Upper lobe of right lung (tissue), 1 donor: ENCODE data around the gene CDC20B. TPM values are rescaled to one million over a fixed set of nuclear protein-coding genes. Genes with fewer than 3 reads are reported as not detected.
A peak's percentile ranks its signal among the peaks of the same experiment; 100 is the strongest.
"Not testable (repeated sequence)": the region's sequence is repeated elsewhere in the genome, so short reads cannot be mapped to it uniquely, and the experiment has no call there.

Experiments
- ATAC-seq: fragments of 200-7000 bp; cut with Tn5 transposase; one replicate; pipeline ENCODE4 v1.9.1; 2020; ENCODE audit warnings: mild to moderate bottlenecking, moderate library complexity
- DNase-seq: peaks from one replicate; pipeline ENCODE4 v3.0.0-alpha.2; 2020
- H3K27ac ChIP-seq: fragments of 200-600 bp; one replicate; pipeline ENCODE4 v1.8.0; 2022
- H3K27me3 ChIP-seq: fragments of 200-600 bp; one replicate; pipeline ENCODE4 v1.8.0; 2022; ENCODE audit warnings: mild to moderate bottlenecking
- H3K36me3 ChIP-seq: fragments of 200-600 bp; one replicate; pipeline ENCODE4 v1.8.0; 2022
- H3K4me1 ChIP-seq: fragments of 200-600 bp; one replicate; pipeline ENCODE4 v1.8.0; 2022
- H3K4me3 ChIP-seq: fragments of 200-600 bp; one replicate; pipeline ENCODE4 v1.8.0; 2022; ENCODE audit warnings: mild to moderate bottlenecking
- H3K9me3 ChIP-seq: fragments of 200-600 bp; one replicate; pipeline ENCODE4 v1.8.0; 2022
- intact Hi-C: fragments of 100-400 bp; cut with DNase I; formaldehyde crosslinking; loops from one replicate; pipeline ENCODE4 v1.11.0; 2022
- total RNA-seq: library from RNA; stranded (reverse); fragmentation: NEBNext Ultra II Directional; extraction: Animal tissue kit (Norgen Biotek cat#: 25700); gene quantifications from one replicate; pipeline ENCODE4 v1.2.1, GENCODE V29; 2021
- TF ChIP-seq, protein P1 (sequence below): fragments of 200-600 bp; IDR thresholded peaks from one replicate; pipeline ENCODE4 v1.8.0; 2022; ENCODE audit warnings: antibody characterized with exemption
- donor health status: DM: no; HTN: yes; CAD: no; lungs with severe emphysema.

The CDC20B gene
- total RNA-seq, 1 donor from 2014 or later = not detected

DNA sequence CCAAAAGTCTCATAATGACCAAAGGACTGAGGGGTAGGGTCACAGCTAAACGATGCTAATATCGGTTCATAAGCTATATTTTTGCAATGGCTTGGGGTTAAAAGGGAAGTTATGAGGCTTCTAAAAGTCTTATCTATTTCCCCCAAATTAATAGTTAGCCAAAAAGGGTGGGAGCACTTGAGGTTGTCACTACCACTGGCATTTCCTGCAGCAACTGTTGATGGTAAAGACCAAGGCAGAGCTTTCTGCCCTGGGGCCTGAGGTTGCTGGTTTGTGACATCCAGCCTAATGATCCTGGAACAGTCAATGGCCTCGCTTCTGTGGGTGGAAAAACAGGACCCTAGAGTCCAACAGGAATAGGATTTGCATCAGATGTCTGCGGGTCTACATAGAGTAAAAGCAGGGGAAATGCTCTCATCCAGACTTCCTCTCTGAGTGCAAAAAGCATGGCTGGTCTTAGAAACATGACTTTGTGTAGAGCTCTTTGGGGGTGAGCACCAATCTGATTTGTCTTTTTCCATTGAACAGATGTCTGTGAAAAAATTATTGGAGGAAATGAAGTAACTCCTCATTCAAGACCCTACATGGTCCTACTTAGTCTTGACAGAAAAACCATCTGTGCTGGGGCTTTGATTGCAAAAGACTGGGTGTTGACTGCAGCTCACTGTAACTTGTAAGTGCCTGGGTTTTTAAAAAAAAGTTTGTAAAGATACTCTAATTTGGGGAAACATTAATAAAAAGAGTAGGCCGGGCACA, 67.9 kb downstream of the CDC20B start:
- intact Hi-C loops = no loop called here
- H3K27ac ChIP-seq = no peak overlapping the region
- no peak overlapping the region for H3K4me3 ChIP-seq
- DNase-seq (no peak), ATAC-seq (no peak)
- no peaks in the 10 kb centered on the region for H3K9me3 ChIP-seq
- H3K36me3 ChIP-seq = no peaks in the 10 kb centered on the region
- TF ChIP-seq, protein P1, sequence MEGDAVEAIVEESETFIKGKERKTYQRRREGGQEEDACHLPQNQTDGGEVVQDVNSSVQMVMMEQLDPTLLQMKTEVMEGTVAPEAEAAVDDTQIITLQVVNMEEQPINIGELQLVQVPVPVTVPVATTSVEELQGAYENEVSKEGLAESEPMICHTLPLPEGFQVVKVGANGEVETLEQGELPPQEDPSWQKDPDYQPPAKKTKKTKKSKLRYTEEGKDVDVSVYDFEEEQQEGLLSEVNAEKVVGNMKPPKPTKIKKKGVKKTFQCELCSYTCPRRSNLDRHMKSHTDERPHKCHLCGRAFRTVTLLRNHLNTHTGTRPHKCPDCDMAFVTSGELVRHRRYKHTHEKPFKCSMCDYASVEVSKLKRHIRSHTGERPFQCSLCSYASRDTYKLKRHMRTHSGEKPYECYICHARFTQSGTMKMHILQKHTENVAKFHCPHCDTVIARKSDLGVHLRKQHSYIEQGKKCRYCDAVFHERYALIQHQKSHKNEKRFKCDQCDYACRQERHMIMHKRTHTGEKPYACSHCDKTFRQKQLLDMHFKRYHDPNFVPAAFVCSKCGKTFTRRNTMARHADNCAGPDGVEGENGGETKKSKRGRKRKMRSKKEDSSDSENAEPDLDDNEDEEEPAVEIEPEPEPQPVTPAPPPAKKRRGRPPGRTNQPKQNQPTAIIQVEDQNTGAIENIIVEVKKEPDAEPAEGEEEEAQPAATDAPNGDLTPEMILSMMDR = no peak
- H3K4me1 ChIP-seq = no peaks in the 10 kb centered on the region
- H3K27me3 ChIP-seq = no peaks in the 10 kb centered on the region

DNA sequence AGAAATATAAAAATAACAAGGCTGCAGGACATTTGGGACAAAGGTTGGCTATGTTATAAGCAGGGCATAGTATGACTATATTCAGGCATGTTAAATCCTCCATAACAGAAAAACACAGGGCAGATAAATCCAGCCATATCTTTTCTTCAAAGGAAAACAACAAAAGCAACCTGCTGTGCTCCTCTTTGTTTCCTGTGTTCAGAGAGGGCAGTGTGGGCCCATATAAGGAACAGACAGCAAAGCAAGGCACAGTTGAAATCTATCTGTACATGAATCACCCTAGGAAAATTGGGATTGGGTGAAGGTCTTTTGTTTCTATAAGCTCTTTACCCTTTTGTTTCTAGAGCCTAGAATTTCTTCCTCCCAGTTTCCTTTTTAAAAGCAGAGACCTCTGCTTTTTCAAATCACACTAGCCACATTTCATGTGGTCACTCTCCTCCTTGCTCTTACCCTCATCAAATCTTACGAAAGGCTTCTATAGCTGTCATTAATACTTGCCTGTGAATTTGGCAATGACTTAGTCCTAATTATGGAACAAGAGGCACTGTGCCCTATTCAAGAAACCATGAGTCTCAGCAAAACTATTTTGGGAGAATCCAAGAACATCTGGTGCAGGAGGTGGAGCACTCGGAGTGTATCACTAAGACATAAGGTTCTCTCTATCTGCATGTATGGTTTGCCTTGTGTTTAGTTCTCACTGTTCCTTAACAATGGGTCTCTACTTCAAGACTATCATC, 68.8 kb downstream of the CDC20B start:
- no peaks in the 10 kb centered on the region for H3K4me1 ChIP-seq
- H3K9me3 ChIP-seq = no peaks in the 10 kb centered on the region
- no peak overlapping the region for H3K27ac ChIP-seq
- H3K4me3 ChIP-seq = peak overlapping the region; percentile 19
- TF ChIP-seq, protein P1 = no peak
- intact Hi-C loops = no loop called here
- H3K27me3 ChIP-seq = no peaks in the 10 kb centered on the region
- no peaks in the 10 kb centered on the region for H3K36me3 ChIP-seq
- DNase-seq (no peak), ATAC-seq (no peak)

DNA sequence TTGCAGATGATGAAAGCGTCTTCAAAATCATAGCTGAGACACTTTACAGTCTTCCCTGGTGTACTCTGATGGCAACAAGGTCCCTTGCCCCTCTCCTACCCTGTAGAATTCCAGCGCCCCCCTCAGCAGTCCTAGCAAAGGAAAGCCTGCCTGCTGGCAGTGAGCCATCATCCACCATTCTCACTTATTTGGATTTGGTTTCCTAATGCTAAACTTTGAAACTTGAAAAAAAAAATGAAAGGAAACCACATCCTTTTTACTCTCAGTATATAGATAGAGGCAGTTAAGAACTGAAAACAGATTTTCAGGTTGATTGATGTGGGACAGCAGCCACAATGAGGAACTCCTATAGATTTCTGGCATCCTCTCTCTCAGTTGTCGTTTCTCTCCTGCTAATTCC, 70.6 kb downstream of the CDC20B start, which contains the start of gene GZMA:
Gene GZMA, plus strand, starts transcription at position 299 of the 400 bp plus-strand sequence. Its CDS starts 37 bp downstream, at position 336.
- no peak for DNase-seq
- TF ChIP-seq, protein P1 = no peak
- Histone ChIP-seq H3K27ac (no peak within 1 kb of the TSS), H3K9me3 (no peaks in the 10 kb centered on the region), H3K27me3 (no peaks in the 10 kb centered on the region), H3K36me3 (no peaks in the 10 kb centered on the region), H3K4me1 (no peaks in the 10 kb centered on the region), H3K4me3 (peak within 1 kb of the TSS; percentile 19)
- ATAC-seq = no peak
- intact Hi-C loops = no loop called here

DNA sequence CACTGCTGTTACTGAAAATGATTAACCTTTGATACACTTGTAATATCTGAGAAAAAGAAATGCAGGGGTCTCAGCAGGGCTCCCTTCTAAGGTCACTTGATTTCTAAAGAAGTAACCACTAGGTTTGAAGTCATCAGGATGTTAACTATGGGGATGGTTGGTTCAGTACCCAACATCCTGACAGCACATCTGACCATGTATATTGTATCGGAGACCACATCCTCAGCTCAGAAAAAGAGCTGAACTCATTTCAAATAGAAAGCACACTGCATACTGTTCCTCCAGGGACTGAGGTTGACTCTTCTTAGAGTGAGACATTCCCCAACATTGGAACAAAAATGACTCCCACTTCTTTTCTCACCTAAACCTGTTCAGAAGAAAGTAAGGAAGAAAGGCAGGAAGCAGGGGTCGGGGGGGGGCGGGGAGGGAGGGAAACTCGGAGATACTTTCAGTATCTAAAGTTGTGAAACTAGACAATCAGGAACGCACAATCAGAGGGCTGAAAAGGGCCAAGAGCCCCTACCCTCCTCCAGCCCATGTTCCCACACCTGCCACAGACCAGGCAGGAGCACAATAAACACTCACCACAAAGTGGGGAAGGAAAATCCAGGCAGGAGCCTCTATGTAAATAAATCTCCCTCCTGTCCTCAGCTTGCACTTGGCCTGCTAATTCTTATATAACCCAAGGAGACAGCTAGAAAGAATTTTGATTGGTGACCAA, 71.3 kb downstream of the CDC20B start:
- no peaks in the 10 kb centered on the region for H3K9me3 ChIP-seq
- no peak for ATAC-seq
- intact Hi-C loops = no loop called here

DNA sequence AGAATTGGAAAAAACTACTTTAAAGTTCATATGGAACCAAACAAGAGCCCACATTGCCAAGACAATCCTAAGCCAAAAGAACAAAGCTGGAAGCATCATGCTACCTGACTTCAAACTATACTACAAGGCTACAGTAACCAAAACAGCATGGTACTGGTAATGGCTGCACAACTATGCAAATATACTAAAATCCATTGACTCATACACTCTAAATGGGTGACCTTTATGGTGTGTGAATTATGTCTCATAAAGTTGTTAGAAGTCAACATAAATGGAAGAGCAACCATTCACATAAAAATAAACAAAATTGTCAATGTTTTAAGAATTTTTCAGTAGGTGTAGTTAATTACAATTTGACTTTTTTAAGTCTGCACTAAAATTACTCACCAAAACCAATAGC, 71.8 kb downstream of the CDC20B start:
- H3K4me1 ChIP-seq, H3K9me3 ChIP-seq, intact Hi-C loops, ATAC-seq, H3K4me3 ChIP-seq, H3K36me3 ChIP-seq, H3K27me3 ChIP-seq, DNase-seq, H3K27ac ChIP-seq: not testable (repeated sequence)

More for the DNA sequence above, 71.3 kb downstream of the CDC20B start:
- Histone ChIP-seq H3K27me3 (no peaks in the 10 kb centered on the region), H3K27ac (no peak overlapping the region), H3K36me3 (no peaks in the 10 kb centered on the region), H3K4me3 (no peak overlapping the region), H3K4me1 (no peaks in the 10 kb centered on the region)
- TF ChIP-seq, protein P1 = no peak
- no peak for DNase-seq

DNA sequence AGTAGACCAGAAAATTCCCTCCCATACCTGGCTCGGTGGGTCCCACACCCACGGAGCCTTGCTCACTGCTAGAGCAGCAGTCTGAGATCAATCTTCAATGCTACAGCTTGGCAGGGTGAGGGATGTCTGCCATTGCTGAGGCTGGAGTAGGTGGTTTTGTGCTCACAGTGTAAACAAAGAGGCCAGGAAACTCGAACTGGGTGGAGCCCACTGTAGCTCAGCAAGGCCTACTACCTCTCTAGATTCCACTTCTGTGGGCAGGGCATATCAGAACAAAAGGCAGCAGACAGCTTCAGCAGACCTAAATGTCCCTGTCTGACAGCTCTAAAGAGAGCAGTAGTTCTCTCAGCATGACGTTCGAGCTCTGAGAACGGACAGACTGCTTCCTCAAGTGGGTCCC, 76.1 kb downstream of the CDC20B start:
- DNase-seq (no peak), ATAC-seq (no peak)
- Histone ChIP-seq H3K4me3 (no peak overlapping the region), H3K27me3 (no peaks in the 10 kb centered on the region), H3K27ac (no peak overlapping the region), H3K36me3 (no peaks in the 10 kb centered on the region), H3K9me3 (no peaks in the 10 kb centered on the region), H3K4me1 (no peaks in the 10 kb centered on the region)
- TF ChIP-seq, protein P1 = no peak
- intact Hi-C loops = no loop called here
